Activated effector memory CD4-positive, alpha-beta T cell treated with anti-CD3 and anti-CD28 coated beads, Interleukin-2, amount 50 U/mL, for 16 hours (primary cell): Measurements from ENCODE around the gene TAF11L11.
"Not testable (repeated sequence)": the region's sequence is repeated elsewhere in the genome, so short reads cannot be mapped to it uniquely, and the experiment has no call there.

Experiments used
- DNase-seq: peaks from one replicate; pipeline ENCODE4 v3.0.0-alpha.2; 2020

Gene TAF11L11

GRCh38 chr5:17603880-17604279, at the start of gene TAF11L11:
TAF11L11 (plus strand) TSS chr5:17604183.
- not testable (repeated sequence) for DNase-seq

- not testable (repeated sequence) for DNase-seq
Observed at GRCh38 chr5:17585658-17586057, 18.3 kb upstream of the TAF11L11 start, which contains the start of gene TAF11L7. TAF11L7 (minus strand) TSS chr5:17585758.

GRCh38 chr5:17590860-17591259, 13.1 kb upstream of the TAF11L11 start, which contains the start of gene TAF11L8:
TAF11L8 (minus strand) TSS chr5:17590960.
- not testable (repeated sequence) for DNase-seq

- not testable (repeated sequence) for DNase-seq
Observed at GRCh38 chr5:17594255-17594654, 9.7 kb upstream of the TAF11L11 start, which contains the start of gene TAF11L9. TAF11L9 (minus strand) TSS chr5:17594394.

GRCh38 chr5:17597728-17598127, 6.3 kb upstream of the TAF11L11 start, which contains the start of gene TAF11L10:
TAF11L10 (minus strand) TSS chr5:17597828.
- not testable (repeated sequence) for DNase-seq

GRCh38 chr5:17604951-17605350, 968 bp downstream of the TAF11L11 start:
- DNase-seq = no peak

- DNase-seq = not testable (repeated sequence)
Observed at GRCh38 chr5:17607461-17607860, 3.5 kb downstream of the TAF11L11 start.

GRCh38 chr5:17610092-17610491, 6.1 kb downstream of the TAF11L11 start, which contains the start of gene TAF11L12:
TAF11L12 (plus strand) TSS chr5:17610392.
- not testable (repeated sequence) for DNase-seq

GRCh38 chr5:17614872-17615605, 11.1 kb downstream of the TAF11L11 start:
- no peak for DNase-seq

- DNase-seq = no peak
Observed at GRCh38 chr5:17619354-17619753, 15.4 kb downstream of the TAF11L11 start.

GRCh38 chr5:17620627-17621026, 16.6 kb downstream of the TAF11L11 start:
- DNase-seq = no peak

GRCh38 chr5:17625686-17626085, 21.7 kb downstream of the TAF11L11 start:
- no peak for DNase-seq

GRCh38 chr5:17631788-17632187, 27.8 kb downstream of the TAF11L11 start, which contains the start of gene TAF11L13:
TAF11L13 (plus strand) TSS chr5:17632088.
- not testable (repeated sequence) for DNase-seq

- DNase-seq = no peak
Observed at GRCh38 chr5:17634160-17634559, 30.2 kb downstream of the TAF11L11 start, which contains the start of gene TAF11L14. TAF11L14 (plus strand) TSS chr5:17634460.

- DNase-seq = not testable (repeated sequence)
Observed at GRCh38 chr5:17649232-17649631, 45.2 kb downstream of the TAF11L11 start.

GRCh38 chr5:17655201-17655759, 51.3 kb downstream of the TAF11L11 start:
- not testable (repeated sequence) for DNase-seq
